ENCODE data around the gene CHADL.

CHADL gene

GRCh38 chr22:41239443-41240128 is 1.1 kb downstream of the CHADL start (continued):
- TF ChIP-seq ZNF280C (tag by site-specific recombination; IDR thresholded peaks at IDR 0.05) (no peak), ZNF398 (tag by site-specific recombination; IDR thresholded peaks at IDR 0.05) (no peak), MYNN (tag by site-specific recombination; IDR thresholded peaks at IDR 0.05; ENCODE audit: borderline replicate concordance) (no peak)
- TF ChIP-seq, protein P1, sequence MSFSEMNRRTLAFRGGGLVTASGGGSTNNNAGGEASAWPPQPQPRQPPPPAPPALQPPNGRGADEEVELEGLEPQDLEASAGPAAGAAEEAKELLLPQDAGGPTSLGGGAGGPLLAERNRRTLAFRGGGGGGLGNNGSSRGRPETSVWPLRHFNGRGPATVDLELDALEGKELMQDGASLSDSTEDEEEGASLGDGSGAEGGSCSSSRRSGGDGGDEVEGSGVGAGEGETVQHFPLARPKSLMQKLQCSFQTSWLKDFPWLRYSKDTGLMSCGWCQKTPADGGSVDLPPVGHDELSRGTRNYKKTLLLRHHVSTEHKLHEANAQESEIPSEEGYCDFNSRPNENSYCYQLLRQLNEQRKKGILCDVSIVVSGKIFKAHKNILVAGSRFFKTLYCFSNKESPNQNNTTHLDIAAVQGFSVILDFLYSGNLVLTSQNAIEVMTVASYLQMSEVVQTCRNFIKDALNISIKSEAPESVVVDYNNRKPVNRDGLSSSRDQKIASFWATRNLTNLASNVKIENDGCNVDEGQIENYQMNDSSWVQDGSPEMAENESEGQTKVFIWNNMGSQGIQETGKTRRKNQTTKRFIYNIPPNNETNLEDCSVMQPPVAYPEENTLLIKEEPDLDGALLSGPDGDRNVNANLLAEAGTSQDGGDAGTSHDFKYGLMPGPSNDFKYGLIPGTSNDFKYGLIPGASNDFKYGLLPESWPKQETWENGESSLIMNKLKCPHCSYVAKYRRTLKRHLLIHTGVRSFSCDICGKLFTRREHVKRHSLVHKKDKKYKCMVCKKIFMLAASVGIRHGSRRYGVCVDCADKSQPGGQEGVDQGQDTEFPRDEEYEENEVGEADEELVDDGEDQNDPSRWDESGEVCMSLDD (tag by site-specific recombination; IDR thresholded peaks at IDR 0.05): no peak

DNA sequence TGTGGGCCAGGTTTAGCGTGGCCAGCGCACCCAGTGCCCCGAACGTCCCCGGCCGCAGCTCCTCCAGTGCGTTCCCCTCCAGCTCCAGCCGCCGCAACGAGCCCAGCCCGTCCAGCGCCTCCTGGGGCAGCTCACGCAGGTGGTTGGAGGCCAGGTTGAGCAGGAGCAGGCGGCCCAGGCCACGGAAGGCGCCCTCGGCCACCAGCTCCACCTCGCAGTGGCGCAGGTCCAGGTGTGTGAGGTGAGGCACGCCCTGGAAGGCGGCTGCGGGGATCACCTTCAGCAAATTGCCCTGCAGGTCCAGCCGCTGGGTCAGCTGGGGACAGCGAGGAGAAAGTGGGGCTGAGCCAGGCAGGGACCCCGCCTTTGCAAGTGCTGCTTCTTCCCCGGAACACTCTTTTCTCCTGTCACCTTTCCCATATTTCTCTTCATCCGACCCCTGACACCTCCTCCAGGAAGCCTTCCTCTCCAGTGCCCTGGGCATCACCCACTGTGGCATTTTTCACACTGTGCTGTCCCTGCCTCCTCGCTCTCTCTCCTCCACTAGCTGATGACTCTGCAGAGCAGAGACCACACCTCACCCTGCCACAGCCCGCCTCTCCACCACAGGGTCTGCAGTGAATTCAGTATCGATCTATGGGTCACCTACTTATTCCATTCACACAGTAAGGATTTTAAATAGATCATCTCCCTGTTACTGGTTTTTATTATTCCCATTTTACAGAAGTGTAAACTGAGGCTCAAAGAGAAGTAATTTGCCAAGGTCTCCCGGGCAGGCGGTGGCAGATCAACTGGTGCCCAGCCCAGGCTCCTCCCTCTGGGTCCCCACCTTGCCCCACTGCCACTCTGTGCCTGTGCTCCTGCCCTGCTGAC is 1.9 kb downstream of the CHADL start:
- peaks cover 3% of the 10 kb centered on the region; the same call in 1 of the 2 replicates for H3K4me1 ChIP-seq (ENCODE audit: control insufficient read depth, insufficient read depth, low read length)
- CTCF ChIA-PET: interaction anchor here (0.8 to 2.5 kb wide), 7 partner anchors 32 to 323 kb away, joined by 3 to 49 read pairs (median 4); partner anchors contain the start of gene RANGAP1

More for the DNA sequence above, 1.9 kb downstream of the CHADL start:
- TF ChIP-seq, protein P2, sequence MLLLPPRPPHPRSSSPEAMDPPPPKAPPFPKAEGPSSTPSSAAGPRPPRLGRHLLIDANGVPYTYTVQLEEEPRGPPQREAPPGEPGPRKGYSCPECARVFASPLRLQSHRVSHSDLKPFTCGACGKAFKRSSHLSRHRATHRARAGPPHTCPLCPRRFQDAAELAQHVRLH (tag by site-specific recombination; IDR thresholded peaks at IDR 0.05): no peak
- TF ChIP-seq BCL11A (tag by site-specific recombination; IDR thresholded peaks at IDR 0.05; ENCODE audit: low read depth) (0 out of 2 replicates have a peak, but pooled peaks have one; percentile 7), ZNF596 (tag by site-specific recombination; IDR thresholded peaks at IDR 0.05) (no peak), KLF8 (tag by site-specific recombination; IDR thresholded peaks at IDR 0.05) (peak; percentile 17; the same call in 1 of the 2 replicates)
- TF ChIP-seq, protein P3, sequence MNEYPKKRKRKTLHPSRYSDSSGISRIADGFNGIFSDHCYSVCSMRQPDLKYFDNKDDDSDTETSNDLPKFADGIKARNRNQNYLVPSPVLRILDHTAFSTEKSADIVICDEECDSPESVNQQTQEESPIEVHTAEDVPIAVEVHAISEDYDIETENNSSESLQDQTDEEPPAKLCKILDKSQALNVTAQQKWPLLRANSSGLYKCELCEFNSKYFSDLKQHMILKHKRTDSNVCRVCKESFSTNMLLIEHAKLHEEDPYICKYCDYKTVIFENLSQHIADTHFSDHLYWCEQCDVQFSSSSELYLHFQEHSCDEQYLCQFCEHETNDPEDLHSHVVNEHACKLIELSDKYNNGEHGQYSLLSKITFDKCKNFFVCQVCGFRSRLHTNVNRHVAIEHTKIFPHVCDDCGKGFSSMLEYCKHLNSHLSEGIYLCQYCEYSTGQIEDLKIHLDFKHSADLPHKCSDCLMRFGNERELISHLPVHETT (tag by site-specific recombination; IDR thresholded peaks at IDR 0.05): 0 out of 2 replicates have a peak, but pooled peaks have one; percentile 34
- Histone ChIP-seq H3K4me3 (ENCODE audit: low read depth, low read length) (no peak overlapping the region), H3K9me3 (ENCODE audit: control insufficient read depth, insufficient read depth, low read depth, low read length) (no peaks in the 10 kb centered on the region), H3K36me3 (ENCODE audit: control insufficient read depth in 2 of 2, insufficient read depth in 1 of 2, low read length in 2 of 2) (no peaks in the 10 kb centered on the region; a peak in 1 of 3 replicates), H3K27ac (ENCODE audit: extremely low read depth, low read depth, low read length) (no peak overlapping the region)
- POLR2A ChIA-PET: interaction anchor here (1.4 to 1.6 kb wide), 2 partner anchors 12 to 48 kb away, joined by 3 to 4 read pairs; partner anchors contain the start of gene RANGAP1

Data from HEK293 (cell line).